GM23248 (cell line): ENCODE results near the gene NCF4. TPM values are rescaled to one million over a fixed set of nuclear protein-coding genes. Genes with fewer than 3 reads are reported as not detected.

Experiments
- DNase-seq: peaks from one replicate; pipeline ENCODE4 v3.0.0-alpha.2; 2015
- H2AFZ ChIP-seq: fragments of 200-600 bp; sonication (generic); 2 replicates; pipeline ENCODE4 v1.6.1; 2016; ENCODE audit warnings: antibody characterized with exemption
- H3F3A ChIP-seq: fragments of 200-600 bp; sonication (generic); 2 replicates; pipeline ENCODE4 v1.6.1; 2016; ENCODE audit warnings: mild to moderate bottlenecking, antibody characterized with exemption, mixed run types; ENCODE audit not compliant: insufficient read depth
- H3K27ac ChIP-seq: fragments of 200-600 bp; sonication (generic); 2 replicates; pipeline ENCODE4 v1.5.1; 2016; ENCODE audit warnings: mild to moderate bottlenecking
- H3K27me3 ChIP-seq: fragments of 200-600 bp; sonication (generic); replicated peaks from 2 replicates; pipeline ENCODE4 v1.6.1; 2016; ENCODE audit warnings: mild to moderate bottlenecking; ENCODE audit not compliant: insufficient read depth
- H3K36me3 ChIP-seq: fragments of 200-600 bp; sonication (generic); 2 replicates; pipeline ENCODE4 v1.6.1; 2016; ENCODE audit warnings: low read depth, mild to moderate bottlenecking
- H3K4me1 ChIP-seq: fragments of 200-600 bp; sonication (generic); 2 replicates; pipeline ENCODE4 v1.6.1; 2016; ENCODE audit warnings: mild to moderate bottlenecking; ENCODE audit not compliant: insufficient read depth
- H3K4me2 ChIP-seq: fragments of 200-600 bp; sonication (generic); one replicate; pipeline ENCODE4 v1.6.1; 2016; ENCODE audit warnings: mild to moderate bottlenecking; ENCODE audit not compliant: unreplicated experiment
- H3K4me3 ChIP-seq: fragments of 200-600 bp; sonication (generic); 2 replicates; pipeline ENCODE4 v1.5.1; 2016; ENCODE audit warnings: mild to moderate bottlenecking
- H3K79me2 ChIP-seq: fragments of 200-600 bp; sonication (generic); 2 replicates; pipeline ENCODE4 v1.6.1; 2016; ENCODE audit warnings: mild to moderate bottlenecking; ENCODE audit not compliant: insufficient read depth
- H3K9ac ChIP-seq: fragments of 200-600 bp; sonication (generic); 2 replicates; pipeline ENCODE4 v1.6.1; 2016; ENCODE audit warnings: mild to moderate bottlenecking
- H3K9me2 ChIP-seq: fragments of 200-600 bp; sonication (generic); 2 replicates; pipeline ENCODE4 v1.6.1; 2016; ENCODE audit warnings: mixed run types, mild to moderate bottlenecking, moderate library complexity; ENCODE audit not compliant: insufficient read depth
- H3K9me3 ChIP-seq: fragments of 200-600 bp; sonication (generic); one replicate; pipeline ENCODE4 v1.6.1; 2017; ENCODE audit warnings: low read depth
- H4K20me1 ChIP-seq: fragments of 200-600 bp; sonication (generic); 2 replicates; pipeline ENCODE4 v1.6.0; 2016; ENCODE audit not compliant: insufficient read depth
- EZH2 ChIP-seq: fragments of 200-600 bp; sonication (generic); IDR thresholded peaks from 2 replicates; pipeline ENCODE4 v1.6.1; 2018; ENCODE audit warnings: antibody characterized with exemption, mild to moderate bottlenecking; ENCODE audit not compliant: insufficient read depth, poor library complexity, severe bottlenecking
- EZH2phosphoT487 ChIP-seq: fragments of 200-600 bp; sonication (generic); IDR thresholded peaks from 2 replicates; pipeline ENCODE4 v1.6.1; 2018; ENCODE audit warnings: antibody characterized with exemption, moderate library complexity, mild to moderate bottlenecking, low read depth; ENCODE audit not compliant: insufficient read depth
- WGBS, 2 experiments: methylation state at CpG; one replicate each; pipeline ENCODE4 v1.1.6; 2015 to 2017; ENCODE audit warnings: low lambda C conversion rate in 2 of 2, low coverage in 1 of 2; ENCODE audit errors: missing lambda C conversion rate in 2 of 2; 5-methylcytosine and 5-hydroxymethylcytosine counted together
- in situ Hi-C: fragments of 300-500 bp; cut with MboI; formaldehyde crosslinking; loops from 2 replicates; pipeline ENCODE4 v1.15.0; 2020
- polyA plus RNA-seq: library from polyadenylated mRNA; unstranded; fragments of >200 nt; fragmentation: Nextera tagmentation; extraction: Ambion mirVana; gene quantifications from 2 replicates; pipeline ENCODE4 v1.2.1, GENCODE V29; 2016
- total RNA-seq: library from RNA; depleted of rRNA; stranded (reverse); fragments of >200 nt; shearing (Covaris generic); gene quantifications from 2 replicates; pipeline ENCODE4 v1.2.3, GENCODE V29; 2014; rRNA removed

The NCF4 gene
- total RNA-seq (not detected in 2 replicates), polyA plus RNA-seq (0.18 TPM in 1 of 2 replicates, not detected in the other)

DNA sequence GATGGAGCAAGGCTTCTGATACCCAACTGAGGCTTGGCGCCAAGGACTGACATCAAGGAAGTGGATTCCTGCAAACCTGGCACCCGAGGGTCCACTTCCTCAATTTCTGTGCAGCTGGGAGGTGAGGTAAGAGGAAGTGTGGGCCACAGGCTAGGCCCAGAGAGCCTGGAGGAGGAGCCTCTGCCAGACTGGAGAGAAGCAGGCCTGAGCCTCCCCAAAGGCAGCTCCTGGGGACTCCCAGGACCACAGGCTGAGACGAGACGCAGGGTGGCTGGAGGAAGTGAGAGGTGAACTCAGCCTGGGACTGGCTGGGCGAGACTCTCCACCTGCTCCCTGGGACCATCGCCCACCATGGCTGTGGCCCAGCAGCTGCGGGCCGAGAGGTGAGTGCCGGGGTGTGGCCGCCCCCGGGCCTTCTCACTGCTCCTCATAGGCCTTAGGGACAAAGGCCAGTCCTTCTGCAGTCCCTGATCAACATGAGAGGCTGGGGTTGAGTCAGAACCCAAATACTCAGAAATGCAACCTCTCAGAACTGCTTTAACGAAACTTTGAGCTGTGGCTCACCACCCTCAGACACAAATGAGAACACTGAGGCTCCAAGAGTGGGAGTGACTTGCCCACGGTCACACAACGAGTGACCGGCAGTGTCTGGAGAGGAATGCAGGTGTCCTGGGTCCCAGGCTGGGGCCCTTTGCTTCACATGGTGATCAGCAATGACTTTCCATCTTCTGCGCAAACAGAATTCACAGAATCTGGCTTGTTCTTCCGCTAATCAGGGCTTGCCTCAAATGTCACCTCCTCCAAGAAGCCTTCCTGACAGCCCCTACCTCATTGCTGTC is at the start of gene NCF4:
NCF4 (plus strand) TSS at position 186 of the 839 bp plus-strand sequence; CDS start at position 352, 166 bp downstream.
- Histone ChIP-seq H3K36me3 (no peaks in the 10 kb centered on the region), H3K27ac (no peak within 1 kb of the TSS), H3K4me3 (no peak within 1 kb of the TSS), H3F3A (no peaks in the 10 kb centered on the region), H3K9me2 (no peaks in the 10 kb centered on the region), H3K27me3 (peaks cover 19% of the 10 kb centered on the region), H3K79me2 (no peaks in the 10 kb centered on the region), H3K9me3 (no peaks in the 10 kb centered on the region), H4K20me1 (no peaks in the 10 kb centered on the region), H3K9ac (no peak within 1 kb of the TSS), H2AFZ (no peak within 1 kb of the TSS), H3K4me1 (0 out of 2 replicates have a peak, but pooled peaks cover 2% of the 10 kb centered on the region), H3K4me2 (no peak within 1 kb of the TSS)
- WGBS, 2 experiments = 65% methylated on average over 17 of the region's 17 CpGs
- in situ Hi-C loops = loop anchor here (10.0 kb wide), 1 partner anchor 114 kb away; no protein-coding TSS in a partner anchor
- no peak for DNase-seq
- TF ChIP-seq EZH2phosphoT487 (no peak), EZH2 (no peak)

DNA sequence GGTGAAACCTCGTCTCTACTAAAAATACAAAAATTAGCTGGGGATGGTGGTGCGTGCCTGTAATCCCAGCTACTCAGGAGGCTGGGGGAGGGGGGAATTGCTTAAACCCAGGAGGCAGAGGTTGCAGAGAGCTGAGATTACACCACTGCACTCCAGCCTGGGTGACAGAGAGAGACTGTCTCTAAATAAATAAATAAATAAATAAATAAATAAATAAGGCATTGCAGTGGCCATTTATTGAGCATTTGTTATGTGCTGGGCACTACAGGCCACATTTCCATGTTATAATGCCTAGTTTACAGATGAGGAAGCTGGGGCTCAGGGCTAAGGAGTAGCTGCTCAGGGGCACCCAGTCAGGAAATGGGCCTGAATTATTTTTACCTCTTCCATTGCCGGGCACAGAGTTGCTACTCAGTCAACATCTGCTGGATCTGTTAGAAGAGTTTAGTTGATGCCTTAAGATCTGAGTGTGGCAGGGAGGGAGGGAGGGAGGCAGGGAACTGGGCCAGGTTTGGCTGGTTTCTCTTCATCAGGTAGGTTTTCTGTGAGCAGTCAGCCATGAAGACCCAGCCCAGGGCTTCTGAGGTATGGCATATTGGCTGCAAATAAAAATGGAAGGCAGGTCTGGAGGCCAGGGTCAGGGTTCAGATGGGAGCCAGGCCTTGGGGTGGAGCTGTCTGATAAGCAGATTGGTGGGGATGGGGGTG is 49.6 kb upstream of the NCF4 start:
- Histone ChIP-seq H3K9me2 (no peaks in the 10 kb centered on the region), H3K4me3 (no peak overlapping the region), H3K27ac (no peak overlapping the region), H3K9ac (no peak overlapping the region), H3F3A (no peaks in the 10 kb centered on the region), H3K4me2 (no peak overlapping the region), H3K4me1 (no peaks in the 10 kb centered on the region), H3K79me2 (no peaks in the 10 kb centered on the region), H2AFZ (no peak overlapping the region), H3K9me3 (no peaks in the 10 kb centered on the region), H3K36me3 (no peaks in the 10 kb centered on the region), H4K20me1 (no peaks in the 10 kb centered on the region), H3K27me3 (peaks cover 79% of the 10 kb centered on the region)
- in situ Hi-C loops = no loop called here
- DNase-seq = no peak
- no peak for TF ChIP-seq EZH2
- no peak for TF ChIP-seq EZH2phosphoT487
- WGBS, 2 experiments = 35 to 39% methylated on average over 3 of the region's 3 CpGs

DNA sequence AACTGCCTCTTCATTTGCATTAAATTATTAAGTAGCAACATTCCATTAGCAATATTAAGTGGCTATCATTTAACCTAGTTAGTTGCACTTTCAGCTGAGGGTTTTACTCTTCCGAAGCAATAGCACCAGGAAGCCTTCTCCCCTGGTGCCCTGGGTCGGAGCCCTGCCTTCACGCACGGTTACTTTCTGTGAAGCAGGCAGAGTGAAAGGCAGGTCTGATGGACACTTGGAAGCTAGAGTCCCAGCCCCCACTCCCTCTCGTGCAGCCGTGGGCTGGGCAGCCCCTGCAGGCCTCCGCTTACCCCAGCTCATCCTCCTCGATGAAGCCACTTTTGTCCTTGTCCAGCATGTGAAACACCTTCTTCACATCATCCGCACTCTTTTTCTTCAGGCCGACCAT is 46.0 kb upstream of the NCF4 start:
- in situ Hi-C loops = no loop called here
- Histone ChIP-seq H3K9me3 (no peaks in the 10 kb centered on the region), H3K9me2 (no peaks in the 10 kb centered on the region), H3K4me1 (no peaks in the 10 kb centered on the region), H3F3A (no peaks in the 10 kb centered on the region), H3K9ac (no peak overlapping the region), H3K27ac (no peak overlapping the region), H3K4me2 (no peak overlapping the region), H4K20me1 (no peaks in the 10 kb centered on the region), H3K27me3 (peaks cover 80% of the 10 kb centered on the region), H3K36me3 (no peaks in the 10 kb centered on the region), H3K79me2 (no peaks in the 10 kb centered on the region), H2AFZ (no peak overlapping the region), H3K4me3 (no peak overlapping the region)
- no peak for DNase-seq
- TF ChIP-seq EZH2phosphoT487 (no peak), EZH2 (no peak)
- WGBS, 2 experiments = 48 to 51% methylated on average over 10 of the region's 10 CpGs

DNA sequence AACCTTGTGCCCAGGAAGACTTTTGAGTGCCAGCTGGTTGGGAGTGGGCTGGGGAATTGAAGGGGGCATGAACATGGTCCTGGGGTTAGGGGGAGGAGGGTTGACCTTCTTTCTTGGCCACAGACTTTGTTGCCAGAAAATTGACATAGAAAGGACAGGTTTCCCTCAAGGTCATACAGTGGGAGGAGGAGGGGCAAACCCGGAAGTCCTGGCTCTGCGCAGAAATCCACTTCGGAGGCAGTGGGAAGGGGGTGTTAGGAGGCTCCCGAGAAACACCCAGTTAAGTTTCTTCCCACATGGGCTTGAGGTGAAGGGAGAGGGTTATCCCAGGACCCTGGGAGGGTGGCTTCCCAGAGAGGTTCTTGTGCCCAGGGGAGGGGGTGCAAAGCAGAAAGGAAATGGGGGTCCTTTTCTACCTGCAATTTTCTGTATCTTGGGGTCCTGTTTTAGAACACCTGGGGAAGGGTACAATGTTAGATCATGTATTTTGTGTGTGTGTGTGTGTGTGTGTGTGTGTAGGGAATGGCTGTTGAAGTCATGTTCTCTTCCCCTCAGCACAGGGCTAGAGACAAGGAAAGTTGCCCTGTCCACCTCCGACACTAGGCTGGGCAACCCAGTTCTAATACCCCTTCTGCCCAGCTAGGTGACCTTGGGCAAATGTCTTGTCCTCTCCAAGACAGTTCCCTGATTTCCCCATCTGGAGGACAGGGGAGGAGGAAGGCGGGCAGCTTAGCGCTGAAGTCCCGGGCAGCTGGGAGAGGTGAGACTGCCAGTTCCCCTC is 45.1 kb upstream of the NCF4 start:
- Histone ChIP-seq H3K4me3 (no peak overlapping the region), H4K20me1 (no peaks in the 10 kb centered on the region), H3K27ac (no peak overlapping the region), H3K4me2 (no peak overlapping the region), H2AFZ (no peak overlapping the region), H3K4me1 (no peaks in the 10 kb centered on the region), H3K79me2 (no peaks in the 10 kb centered on the region), H3K9me2 (no peaks in the 10 kb centered on the region), H3K9me3 (no peaks in the 10 kb centered on the region), H3K27me3 (peaks cover 89% of the 10 kb centered on the region), H3F3A (no peaks in the 10 kb centered on the region), H3K36me3 (no peaks in the 10 kb centered on the region), H3K9ac (no peak overlapping the region)
- no peak for TF ChIP-seq EZH2
- TF ChIP-seq EZH2phosphoT487 = no peak
- in situ Hi-C loops = no loop called here
- DNase-seq = no peak
- 33 to 39% methylated on average over 7 to 8 of the region's 8 CpGs for WGBS, 2 experiments
